Keratinocyte (primary cell): Measurements from ENCODE around the gene NLGN1.

ENCODE experiments used
- CTCF ChIP-seq, 3 experiments: IDR thresholded peaks in 1 of 3; conservative IDR thresholded peaks in 1 of 3; optimal IDR thresholded peaks in 1 of 3; 2 replicates in 2 of 3; 3 replicates in 1 of 3; pipeline versions ENCODE3 to v1.5.1; 2011; ENCODE audit warnings: low read length in 3 of 3, mild to moderate bottlenecking in 3 of 3, moderate library complexity in 2 of 3, control low read depth in 1 of 3, inconsistent platforms in 1 of 3; ENCODE audit not compliant: insufficient read depth in 2 of 3; ENCODE audit errors: extremely low read depth in 1 of 3
- EZH2 ChIP-seq: IDR thresholded peaks from one replicate; pipeline ENCODE4 v1.6.1; 2012; ENCODE audit warnings: inconsistent platforms, mild to moderate bottlenecking, low read length, moderate library complexity

DNA sequence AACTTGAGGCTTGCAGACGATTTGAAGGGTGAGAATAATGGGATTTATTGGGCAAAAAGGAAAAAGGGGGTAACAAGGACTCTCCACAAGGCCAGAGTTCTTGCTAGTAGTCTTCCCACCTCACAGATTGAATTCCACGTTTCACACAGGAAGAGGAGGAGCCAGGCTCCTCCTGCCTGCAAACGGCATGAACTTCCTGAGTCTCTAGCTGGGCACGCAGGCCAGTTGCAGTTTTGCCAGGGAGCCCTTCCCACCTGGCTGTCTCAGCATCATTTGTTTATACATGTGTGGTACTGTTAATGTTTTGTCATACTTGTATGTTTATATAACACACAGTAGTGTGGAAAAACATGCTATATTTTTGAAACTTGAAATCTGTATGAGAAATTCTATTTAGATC is 155.0 kb downstream of the NLGN1 start:
- TF ChIP-seq CTCF (optimal IDR thresholded peaks at IDR 0.05 in 1 of 3, IDR thresholded peaks at IDR 0.05 in 1 of 3, conservative IDR thresholded peaks at IDR 0.05 in 1 of 3; ENCODE audit: extremely low read depth in 1 of 3, insufficient read depth in 2 of 3, low read length in 3 of 3), result no peak
- no peak for TF ChIP-seq EZH2
